IMR-90 (cell line): Measurements from ENCODE around the gene UBL4A. TPM values are rescaled to one million over a fixed set of nuclear protein-coding genes. Genes with fewer than 3 reads are reported as not detected.

ENCODE experiments used
- ATAC-seq: fragments of 200-7000 bp; cut with Tn5 transposase; 2 replicates; pipeline ENCODE4 v1.9.1; 2020; ENCODE audit warnings: low read depth, mild to moderate bottlenecking, moderate library complexity
- BruUV-seq: library from RNA; stranded (reverse); fragments of 400-500 nt; replicated peaks from 2 replicates; lab custom pipeline; 2021; lab: Mats Ljungman, UMichigan
- CTCF ChIA-PET: fragments of 300-600 bp; formaldehyde crosslinking; extraction: SDS; loops from one replicate; lab custom pipeline; 2021; ENCODE audit warnings: antibody characterized with exemption; lab: Yijun Ruan, JAX
- POLR2A ChIA-PET: fragments of 300-600 bp; sonication (Branson Sonifier 250); formaldehyde crosslinking; loops from one replicate; lab custom pipeline; 2022; ENCODE audit warnings: antibody characterized with exemption; ENCODE audit not compliant: unreplicated experiment; lab: Charles Lee
- DNase-seq: peaks from one replicate; pipeline ENCODE4 v3.0.0; 2013
- H2AFZ ChIP-seq: replicated peaks from 2 replicates; pipeline ENCODE3; 2013; ENCODE audit warnings: low read length, mild to moderate bottlenecking; ENCODE audit not compliant: poor library complexity
- H2AK5ac ChIP-seq: 2 replicates; pipeline ENCODE4 v1.6.1; 2013; ENCODE audit warnings: low read depth, low read length, inconsistent platforms
- H2AK9ac ChIP-seq: replicated peaks from 2 replicates; pipeline ENCODE3; 2013; ENCODE audit warnings: mild to moderate bottlenecking, low read depth, low read length, moderate library complexity; ENCODE audit not compliant: poor library complexity
- H2BK120ac ChIP-seq: 2 replicates; pipeline ENCODE4 v1.6.1; 2013; ENCODE audit warnings: low read depth, low read length, inconsistent platforms
- H2BK15ac ChIP-seq: 3 replicates; pipeline ENCODE4 v1.6.1; 2013; ENCODE audit warnings: low read depth, low read length, inconsistent platforms
- H2BK20ac ChIP-seq: 2 replicates; pipeline ENCODE4 v1.6.1; 2013; ENCODE audit warnings: low read depth, mild to moderate bottlenecking, inconsistent platforms, low read length, moderate library complexity
- H2BK5ac ChIP-seq: 2 replicates; pipeline ENCODE4 v1.6.1; 2013; ENCODE audit warnings: mild to moderate bottlenecking, low read depth, low read length, inconsistent platforms; ENCODE audit not compliant: poor library complexity, severe bottlenecking
- H3K14ac ChIP-seq: replicated peaks from 2 replicates; pipeline ENCODE4 v1.6.1; 2013; ENCODE audit warnings: low read depth, low read length, inconsistent platforms
- H3K18ac ChIP-seq: 2 replicates; pipeline ENCODE4 v1.6.1; 2013; ENCODE audit warnings: low read depth, low read length, control low read depth
- H3K23ac ChIP-seq: 2 replicates; pipeline ENCODE4 v1.6.1; 2013; ENCODE audit warnings: low read depth, low read length, inconsistent platforms
- H3K27ac ChIP-seq: 2 replicates; pipeline ENCODE4 v1.5.1; 2013; ENCODE audit warnings: mild to moderate bottlenecking, control low read depth, low read length; ENCODE audit not compliant: insufficient read depth
- H3K27me3 ChIP-seq: 2 replicates; pipeline ENCODE4 v1.6.1; 2013; ENCODE audit warnings: low read length; ENCODE audit not compliant: control insufficient read depth, insufficient read depth
- H3K36me3 ChIP-seq: 2 replicates; pipeline ENCODE4 v1.6.1; 2013; ENCODE audit warnings: low read length, mixed read lengths; ENCODE audit not compliant: control insufficient read depth, insufficient read depth
- H3K4ac ChIP-seq: 2 replicates; pipeline ENCODE4 v1.6.1; 2013; ENCODE audit warnings: low read depth, low read length, inconsistent platforms
- H3K4me1 ChIP-seq: 2 replicates; pipeline ENCODE4 v1.6.1; 2013; ENCODE audit warnings: low read length, mixed read lengths; ENCODE audit not compliant: control insufficient read depth, insufficient read depth
- H3K4me2 ChIP-seq: 2 replicates; pipeline ENCODE4 v1.6.1; 2013; ENCODE audit warnings: low read depth, mild to moderate bottlenecking, control low read depth, low read length, moderate library complexity
- H3K4me3 ChIP-seq: 2 replicates; pipeline ENCODE4 v1.5.1; 2013; ENCODE audit warnings: low read depth, mild to moderate bottlenecking, control low read depth, low read length, moderate library complexity; ENCODE audit not compliant: insufficient read depth
- H3K56ac ChIP-seq: 2 replicates; pipeline ENCODE4 v1.6.1; 2013; ENCODE audit warnings: low read length, inconsistent platforms; ENCODE audit not compliant: insufficient read depth; ENCODE audit errors: extremely low read depth
- H3K79me1 ChIP-seq, 2 experiments: 2 replicates each; pipeline ENCODE4 v1.6.1; 2013; ENCODE audit warnings: low read length in 2 of 2, inconsistent platforms in 1 of 2, low read depth in 1 of 2
- H3K9ac ChIP-seq: 2 replicates; pipeline ENCODE4 v1.6.1; 2013; ENCODE audit warnings: low read depth, low read length, control low read depth
- H3K9me1 ChIP-seq: 2 replicates; pipeline ENCODE4 v1.6.1; 2013; ENCODE audit warnings: low read length, inconsistent platforms; ENCODE audit not compliant: insufficient read depth
- H3K9me3 ChIP-seq: 2 replicates; pipeline ENCODE4 v1.6.1; 2013; ENCODE audit warnings: low read length; ENCODE audit not compliant: control insufficient read depth, insufficient read depth
- H4K20me1 ChIP-seq: 2 replicates; pipeline ENCODE4 v1.6.1; 2013; ENCODE audit warnings: low read length, inconsistent platforms; ENCODE audit not compliant: insufficient read depth
- H4K5ac ChIP-seq: 2 replicates; pipeline ENCODE4 v1.6.1; 2013; ENCODE audit warnings: mild to moderate bottlenecking, low read depth, low read length, control low read depth
- H4K8ac ChIP-seq, 2 experiments: 2 replicates each; pipeline ENCODE4 v1.6.1; 2013; ENCODE audit warnings: low read depth in 2 of 2, low read length in 2 of 2, control low read depth in 1 of 2, inconsistent platforms in 1 of 2
- H4K91ac ChIP-seq: 2 replicates; pipeline ENCODE4 v1.6.1; 2013; ENCODE audit warnings: low read depth, low read length, inconsistent platforms; ENCODE audit not compliant: insufficient read depth
- BHLHE40 ChIP-seq: fragments of 150-350 bp; IDR thresholded peaks from 2 replicates; pipeline ENCODE4 v1.6.1; 2016; ENCODE audit warnings: mild to moderate bottlenecking, low read depth, low read length
- CEBPB ChIP-seq: IDR thresholded peaks from 2 replicates; pipeline ENCODE4 v1.6.1; 2012; ENCODE audit warnings: low read depth, low read length, improper control_type of control experiment
- CHD1 ChIP-seq: IDR thresholded peaks from 2 replicates; pipeline ENCODE4 v1.6.1; 2012; ENCODE audit warnings: low read depth, low read length, improper control_type of control experiment
- FOS ChIP-seq: fragments of 150-350 bp; IDR thresholded peaks from 2 replicates; pipeline ENCODE4 v1.6.1; 2016; ENCODE audit warnings: low read depth, low read length
- MAFK ChIP-seq: IDR thresholded peaks from 2 replicates; pipeline ENCODE4 v1.6.1; 2012; ENCODE audit warnings: low read depth, low read length, improper control_type of control experiment
- MAZ ChIP-seq: IDR thresholded peaks from 2 replicates; pipeline ENCODE4 v1.6.1; 2012; ENCODE audit warnings: low read depth, mild to moderate bottlenecking, low read length, improper control_type of control experiment, moderate library complexity, borderline replicate concordance
- MXI1 ChIP-seq: IDR thresholded peaks from 2 replicates; pipeline ENCODE4 v1.6.1; 2012; ENCODE audit warnings: low read depth, mild to moderate bottlenecking, low read length, moderate library complexity, borderline replicate concordance
- NFE2L2 ChIP-seq: fragments of 150-350 bp; IDR thresholded peaks from 2 replicates; pipeline ENCODE4 v1.6.1; 2016; ENCODE audit warnings: low read depth, mild to moderate bottlenecking, low read length
- POLR2A ChIP-seq: IDR thresholded peaks from 2 replicates; pipeline ENCODE4 v1.6.1; 2012; ENCODE audit warnings: mild to moderate bottlenecking, low read depth, low read length
- RAD21 ChIP-seq: IDR thresholded peaks from 2 replicates; pipeline ENCODE4 v1.6.1; 2012; ENCODE audit warnings: low read length, improper control_type of control experiment
- RCOR1 ChIP-seq: IDR thresholded peaks from 2 replicates; pipeline ENCODE4 v1.6.1; 2012; ENCODE audit warnings: mild to moderate bottlenecking, low read length, improper control_type of control experiment; ENCODE audit not compliant: insufficient replicate concordance
- RFX5 ChIP-seq: IDR thresholded peaks from 2 replicates; pipeline ENCODE4 v1.8.0; 2012; ENCODE audit warnings: low read depth, mild to moderate bottlenecking, low read length, moderate library complexity
- SMC3 ChIP-seq: fragments of 150-350 bp; IDR thresholded peaks from 2 replicates; pipeline ENCODE4 v1.6.1; 2016; ENCODE audit warnings: low read depth, mild to moderate bottlenecking, antibody characterized with exemption, low read length, moderate library complexity
- WGBS, 2 experiments: methylation state at CpG; one replicate each; pipeline versions ENCODE4 v1.1.5 to v1.1.7; 2013; ENCODE audit warnings: missing lambda C conversion rate in 2 of 2; ENCODE audit not compliant: insufficient read length in 1 of 2; ENCODE audit errors: extremely low coverage in 2 of 2; 5-methylcytosine and 5-hydroxymethylcytosine counted together
- dilution Hi-C: fragments of 300-500 bp; cut with HindIII; formaldehyde crosslinking; loops from one replicate; pipeline ENCODE4 v1.14.3; 2018; ENCODE audit warnings: low sequenced_read_pairs; ENCODE audit not compliant: unreplicated experiment
- in situ Hi-C: fragments of 300-500 bp; cut with MboI; formaldehyde crosslinking; loops from 3 replicates; pipeline ENCODE4 v1.14.3; 2019; ENCODE audit warnings: low sequenced_read_pairs, inconsistent platforms, mixed read lengths
- intact Hi-C: fragments of 100-400 bp; cut with micrococcal nuclease; formaldehyde crosslinking; loops from 2 replicates; pipeline ENCODE4 v1.10.0; 2022
- polyA plus RNA-seq, 3 experiments: library from polyadenylated mRNA; depleted of rRNA; stranded (reverse); fragments of >200 nt; gene quantifications; 2 replicates each; pipeline ENCODE4 v1.2.3, GENCODE V29; 2012; ENCODE audit warnings: low replicate concordance in 1 of 3
- total RNA-seq: library from RNA; depleted of rRNA; stranded (reverse); fragments of >200 nt; gene quantifications from 2 replicates; pipeline ENCODE4 v1.2.3, GENCODE V29; 2012
- TF ChIP-seq, protein P1 (sequence below): fragments of 150-350 bp; IDR thresholded peaks from 2 replicates; pipeline ENCODE4 v1.6.1; 2017; ENCODE audit warnings: mild to moderate bottlenecking, antibody characterized with exemption, low read length, low read depth
- TF ChIP-seq, protein P2 (sequence below): conservative IDR thresholded peaks from 2 replicates; pipeline ENCODE4 v1.5.1; 2012; ENCODE audit warnings: mild to moderate bottlenecking, low read depth, low read length, improper control_type of control experiment
- TF ChIP-seq, protein P3 (sequence below): fragments of 150-350 bp; IDR thresholded peaks from 2 replicates; pipeline ENCODE4 v1.6.1; 2016; ENCODE audit warnings: low read depth, mild to moderate bottlenecking, low read length, moderate library complexity, borderline replicate concordance

The UBL4A gene
- total and polyA plus RNA-seq, 2 of the 4 experiments (the other 2 are of a cell fraction) = 24.6 to 28.3 TPM

DNA sequence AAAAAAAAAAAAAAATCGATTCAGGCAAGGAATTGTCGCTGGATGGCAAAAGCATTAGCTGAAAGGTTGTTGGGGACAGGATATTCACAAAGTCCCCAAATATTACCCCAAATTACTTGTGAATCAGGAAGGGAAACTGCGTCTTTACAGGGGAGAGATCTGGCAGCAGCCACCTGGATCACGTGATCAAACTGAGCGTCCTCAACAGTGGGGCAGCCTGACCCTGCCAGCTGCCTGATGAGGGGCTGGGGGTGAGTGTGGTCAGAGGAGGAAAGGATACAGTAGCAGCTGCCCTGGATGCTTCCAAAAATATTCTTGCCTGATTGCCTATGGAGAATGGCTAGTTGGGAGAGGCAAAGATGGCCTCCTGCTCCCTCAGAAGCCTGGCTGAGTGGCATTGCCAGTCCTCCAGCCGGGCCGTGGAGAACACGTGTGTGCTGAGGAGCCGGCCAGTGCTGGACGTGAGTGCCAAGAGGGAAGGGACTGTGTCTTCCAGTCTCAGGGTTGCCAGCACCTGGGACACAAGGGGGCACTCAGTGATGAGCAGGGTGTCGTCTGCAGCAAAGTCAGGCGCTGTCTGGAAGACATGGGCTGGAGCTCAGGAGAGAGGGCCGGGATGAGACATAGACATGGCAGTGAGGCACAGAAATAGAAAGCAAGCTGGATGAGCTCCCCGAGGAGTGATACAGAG, 4.4 kb downstream of the UBL4A start:
- Histone ChIP-seq H2AK9ac (no peak overlapping the region), H3K79me1 (peaks cover 3 to 15% of the 10 kb centered on the region in 2 experiments; a peak in 3 of 4 replicates), H3K18ac (no peak overlapping the region), H2BK5ac (no peak overlapping the region), H3K4me1 (peaks cover 2% of the 10 kb centered on the region; the same call in 1 of the 2 replicates), H3K9ac (no peak overlapping the region), H4K5ac (no peak overlapping the region), H3K23ac (no peak overlapping the region), H4K8ac (no peak overlapping the region), H2AK5ac (no peak overlapping the region), H3K27me3 (no peaks in the 10 kb centered on the region), H3K4ac (no peak overlapping the region), H2AFZ (no peak overlapping the region), H2BK20ac (no peak overlapping the region), H3K36me3 (peaks cover 12% of the 10 kb centered on the region; the same call in 1 of the 2 replicates), H3K9me1 (no peaks in the 10 kb centered on the region), H3K4me2 (no peak overlapping the region), H3K14ac (no peak overlapping the region), H3K4me3 (no peak overlapping the region), H2BK15ac (no peak overlapping the region), H4K91ac (no peak overlapping the region), H4K20me1 (peaks cover 4% of the 10 kb centered on the region), H3K27ac (no peak overlapping the region), H3K56ac (no peak overlapping the region), H3K9me3 (no peaks in the 10 kb centered on the region), H2BK120ac (no peak overlapping the region)
- CTCF ChIA-PET = no interaction called here
- POLR2A ChIA-PET = no interaction called here
- WGBS, 2 experiments = 54% methylated on average over 7 of the region's 14 CpGs; no CpG with 5 or more reads in 1 of the 2 experiments
- dilution Hi-C loops (no loop called here), intact Hi-C loops (no loop called here), in situ Hi-C loops (no loop called here)
- ATAC-seq = no peak
- TF ChIP-seq, protein P1, sequence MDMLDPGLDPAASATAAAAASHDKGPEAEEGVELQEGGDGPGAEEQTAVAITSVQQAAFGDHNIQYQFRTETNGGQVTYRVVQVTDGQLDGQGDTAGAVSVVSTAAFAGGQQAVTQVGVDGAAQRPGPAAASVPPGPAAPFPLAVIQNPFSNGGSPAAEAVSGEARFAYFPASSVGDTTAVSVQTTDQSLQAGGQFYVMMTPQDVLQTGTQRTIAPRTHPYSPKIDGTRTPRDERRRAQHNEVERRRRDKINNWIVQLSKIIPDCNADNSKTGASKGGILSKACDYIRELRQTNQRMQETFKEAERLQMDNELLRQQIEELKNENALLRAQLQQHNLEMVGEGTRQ = no peak
- TF ChIP-seq SMC3 = no peak
- no peak for TF ChIP-seq MXI1
- TF ChIP-seq, protein P2, sequence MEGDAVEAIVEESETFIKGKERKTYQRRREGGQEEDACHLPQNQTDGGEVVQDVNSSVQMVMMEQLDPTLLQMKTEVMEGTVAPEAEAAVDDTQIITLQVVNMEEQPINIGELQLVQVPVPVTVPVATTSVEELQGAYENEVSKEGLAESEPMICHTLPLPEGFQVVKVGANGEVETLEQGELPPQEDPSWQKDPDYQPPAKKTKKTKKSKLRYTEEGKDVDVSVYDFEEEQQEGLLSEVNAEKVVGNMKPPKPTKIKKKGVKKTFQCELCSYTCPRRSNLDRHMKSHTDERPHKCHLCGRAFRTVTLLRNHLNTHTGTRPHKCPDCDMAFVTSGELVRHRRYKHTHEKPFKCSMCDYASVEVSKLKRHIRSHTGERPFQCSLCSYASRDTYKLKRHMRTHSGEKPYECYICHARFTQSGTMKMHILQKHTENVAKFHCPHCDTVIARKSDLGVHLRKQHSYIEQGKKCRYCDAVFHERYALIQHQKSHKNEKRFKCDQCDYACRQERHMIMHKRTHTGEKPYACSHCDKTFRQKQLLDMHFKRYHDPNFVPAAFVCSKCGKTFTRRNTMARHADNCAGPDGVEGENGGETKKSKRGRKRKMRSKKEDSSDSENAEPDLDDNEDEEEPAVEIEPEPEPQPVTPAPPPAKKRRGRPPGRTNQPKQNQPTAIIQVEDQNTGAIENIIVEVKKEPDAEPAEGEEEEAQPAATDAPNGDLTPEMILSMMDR = no peak
- TF ChIP-seq, protein P3, sequence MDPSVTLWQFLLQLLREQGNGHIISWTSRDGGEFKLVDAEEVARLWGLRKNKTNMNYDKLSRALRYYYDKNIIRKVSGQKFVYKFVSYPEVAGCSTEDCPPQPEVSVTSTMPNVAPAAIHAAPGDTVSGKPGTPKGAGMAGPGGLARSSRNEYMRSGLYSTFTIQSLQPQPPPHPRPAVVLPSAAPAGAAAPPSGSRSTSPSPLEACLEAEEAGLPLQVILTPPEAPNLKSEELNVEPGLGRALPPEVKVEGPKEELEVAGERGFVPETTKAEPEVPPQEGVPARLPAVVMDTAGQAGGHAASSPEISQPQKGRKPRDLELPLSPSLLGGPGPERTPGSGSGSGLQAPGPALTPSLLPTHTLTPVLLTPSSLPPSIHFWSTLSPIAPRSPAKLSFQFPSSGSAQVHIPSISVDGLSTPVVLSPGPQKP = no peak
- no peak for TF ChIP-seq RCOR1
- TF ChIP-seq FOS = no peak
- no peak for TF ChIP-seq CHD1
- no peak for TF ChIP-seq MAZ
- TF ChIP-seq RAD21 = no peak
- TF ChIP-seq MAFK = no peak
- no peak for TF ChIP-seq NFE2L2
- TF ChIP-seq BHLHE40 = no peak
- TF ChIP-seq POLR2A = no peak
- no peak for TF ChIP-seq CEBPB
- TF ChIP-seq RFX5 = no peak
- BruUV-seq = no TSS peak
- no peak for DNase-seq
